Activated naive CD4-positive, alpha-beta T cell treated with Interleukin-2 at 50 U/mL for 16 hours (primary cell): ENCODE data around the gene E2F7.

ENCODE experiments used
- DNase-seq: peaks from one replicate; pipeline ENCODE4 v3.0.0-alpha.2; 2020

The E2F7 gene

DNA sequence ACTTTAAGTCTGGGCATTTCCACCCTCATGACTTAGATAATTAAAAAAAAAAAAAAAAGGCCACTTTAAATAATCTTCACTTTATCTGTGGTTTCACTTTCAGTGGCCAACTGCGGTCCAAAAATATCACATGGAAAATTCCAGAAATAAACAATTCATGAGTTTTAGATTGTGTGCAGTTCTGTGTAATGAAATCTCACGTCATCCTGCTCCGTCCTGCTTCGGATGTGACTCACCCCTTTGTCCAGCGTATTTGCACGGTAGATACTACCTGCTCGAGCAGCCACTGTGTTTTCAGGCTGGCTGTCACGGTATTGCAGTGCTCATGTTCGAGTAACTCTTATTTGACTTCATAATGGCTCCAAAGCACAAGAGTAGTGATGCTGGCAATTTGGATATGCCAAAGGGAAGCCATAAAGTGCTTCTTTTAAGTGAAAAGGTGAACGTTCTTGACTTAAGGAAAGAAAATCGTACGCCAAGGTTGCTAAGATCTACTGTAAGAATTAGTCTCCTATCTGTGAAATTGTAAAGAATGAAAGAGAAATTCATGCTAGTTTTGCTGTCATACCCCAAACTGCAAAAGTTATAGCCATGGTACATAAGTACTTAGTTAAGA is 2.4 kb downstream of the E2F7 start:
- DNase-seq = no peak

DNA sequence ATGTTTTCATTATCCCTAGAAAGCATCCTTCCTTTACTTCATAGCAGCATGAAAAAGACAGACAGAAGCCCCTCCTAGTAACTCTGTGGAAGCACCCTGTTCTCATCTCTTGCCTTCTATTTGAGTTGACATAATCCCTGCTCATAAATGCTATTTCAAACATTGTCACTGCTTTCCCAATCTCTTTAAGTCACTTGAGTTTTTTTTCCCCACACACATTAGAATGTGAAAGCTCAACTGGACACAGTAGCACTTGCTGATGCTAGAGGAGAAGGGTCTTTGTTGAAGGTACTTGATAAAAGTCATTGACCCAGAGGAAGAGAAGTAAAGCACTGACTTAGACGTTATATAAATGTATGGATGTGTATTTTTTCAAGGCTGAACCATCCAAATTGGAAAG is 3.0 kb downstream of the E2F7 start:
- DNase-seq = no peak

DNA sequence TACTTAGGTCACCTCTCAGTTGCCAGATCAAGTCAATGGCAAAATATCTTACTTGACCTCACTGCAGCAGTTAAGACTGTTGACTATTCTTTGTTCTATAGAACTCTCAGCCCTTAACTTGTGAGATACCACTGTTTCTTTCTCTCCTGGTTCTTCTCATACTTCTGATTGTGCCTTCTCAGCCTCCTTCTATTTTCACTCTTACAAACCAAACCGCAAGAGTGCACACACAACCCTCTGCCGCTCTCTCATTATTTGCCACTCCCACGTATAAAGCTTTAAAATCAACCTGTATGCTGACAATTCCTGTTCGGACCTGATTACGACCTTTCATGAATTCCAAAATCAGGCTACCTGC is 4.5 kb downstream of the E2F7 start:
- no peak for DNase-seq

DNA sequence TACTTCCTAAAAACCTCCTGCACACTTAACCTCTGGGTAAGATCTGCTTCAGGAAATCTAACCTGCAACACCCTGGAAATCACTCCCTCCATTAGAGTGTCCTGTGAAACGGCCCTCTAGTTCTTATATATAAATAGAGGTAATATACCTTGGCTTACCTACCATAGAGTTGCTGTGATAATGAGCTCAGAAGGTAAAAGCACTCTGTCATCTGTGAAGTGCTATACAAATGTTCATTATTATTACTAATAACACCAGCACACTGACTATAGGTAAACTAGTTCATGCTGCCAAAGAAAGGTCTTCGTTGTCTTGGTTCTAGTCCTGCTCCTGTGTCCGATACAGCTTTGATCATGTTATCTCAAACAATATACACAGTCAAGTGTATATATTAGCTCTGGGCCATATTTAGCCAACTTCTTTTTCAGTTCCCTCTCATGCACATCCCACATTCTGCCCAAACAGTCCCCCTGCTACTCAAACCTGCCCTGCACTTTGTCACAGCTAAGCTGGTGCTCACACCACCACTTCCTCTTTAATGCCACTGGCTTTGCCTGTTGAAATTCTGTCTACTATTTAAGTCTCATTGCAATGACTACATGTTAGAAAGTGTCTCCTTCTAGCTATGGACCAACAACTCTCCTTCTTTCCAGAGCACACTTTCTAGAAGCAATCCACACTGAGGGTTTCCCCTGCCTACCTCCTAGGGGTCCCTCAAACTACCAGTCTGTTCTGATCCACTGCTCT is 5.1 kb downstream of the E2F7 start:
- no peak for DNase-seq

DNA sequence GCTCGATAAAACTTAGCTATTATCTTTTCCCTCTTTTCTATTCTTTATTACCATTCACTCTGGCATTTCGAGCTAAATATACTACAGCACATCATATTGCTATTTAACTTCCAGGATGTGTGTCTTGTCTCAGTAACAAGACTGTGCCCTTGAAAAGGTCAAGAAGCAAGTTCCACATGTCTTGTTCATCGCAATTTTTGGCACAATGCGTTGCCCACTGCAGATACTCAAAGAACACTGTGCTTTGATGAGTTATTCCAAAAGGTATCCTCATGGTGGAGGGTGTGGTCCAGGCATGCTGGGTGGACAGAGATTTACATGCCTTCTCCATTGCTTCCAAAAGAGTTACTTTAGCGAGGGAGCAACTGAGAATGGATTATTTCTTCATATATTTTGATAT is 6.6 kb downstream of the E2F7 start:
- no peak for DNase-seq

DNA sequence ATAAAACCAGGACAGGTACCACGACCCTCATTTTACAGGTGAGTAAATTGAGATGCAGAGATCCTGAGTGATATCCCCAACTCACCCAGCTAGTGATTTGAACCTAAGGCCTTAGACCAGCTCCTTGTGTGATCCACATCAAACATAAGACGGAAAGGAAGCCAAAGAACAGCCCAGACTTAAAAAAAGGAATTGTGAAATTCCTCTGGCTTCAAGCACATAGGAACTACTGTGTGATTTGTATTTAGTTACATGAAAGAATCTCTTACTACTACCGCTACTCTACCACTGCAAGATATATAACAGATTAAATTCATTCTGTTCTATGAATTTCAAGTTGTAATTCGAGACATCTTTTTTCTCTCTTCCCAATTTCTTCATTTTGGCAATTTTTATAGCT is 10.5 kb downstream of the E2F7 start:
- DNase-seq = no peak

DNA sequence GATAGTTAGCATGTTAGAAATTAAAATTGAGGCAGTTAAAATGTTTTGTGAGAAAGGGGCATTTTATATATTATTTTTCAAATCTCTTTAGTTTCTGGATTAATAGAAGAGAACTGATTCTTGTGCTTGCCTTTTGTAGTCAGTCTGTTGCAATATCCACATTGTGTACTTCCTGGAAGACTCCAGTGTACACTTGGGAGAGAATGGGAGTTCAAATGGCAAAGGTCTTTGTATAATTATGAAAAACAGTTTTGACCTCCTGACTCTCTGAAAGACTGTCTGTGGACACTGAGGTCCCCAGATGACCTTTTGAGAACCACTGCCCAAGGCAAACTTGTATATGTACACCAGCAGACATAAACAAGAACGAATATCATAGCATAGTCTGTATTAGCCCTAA is 12.1 kb downstream of the E2F7 start:
- DNase-seq = no peak

DNA sequence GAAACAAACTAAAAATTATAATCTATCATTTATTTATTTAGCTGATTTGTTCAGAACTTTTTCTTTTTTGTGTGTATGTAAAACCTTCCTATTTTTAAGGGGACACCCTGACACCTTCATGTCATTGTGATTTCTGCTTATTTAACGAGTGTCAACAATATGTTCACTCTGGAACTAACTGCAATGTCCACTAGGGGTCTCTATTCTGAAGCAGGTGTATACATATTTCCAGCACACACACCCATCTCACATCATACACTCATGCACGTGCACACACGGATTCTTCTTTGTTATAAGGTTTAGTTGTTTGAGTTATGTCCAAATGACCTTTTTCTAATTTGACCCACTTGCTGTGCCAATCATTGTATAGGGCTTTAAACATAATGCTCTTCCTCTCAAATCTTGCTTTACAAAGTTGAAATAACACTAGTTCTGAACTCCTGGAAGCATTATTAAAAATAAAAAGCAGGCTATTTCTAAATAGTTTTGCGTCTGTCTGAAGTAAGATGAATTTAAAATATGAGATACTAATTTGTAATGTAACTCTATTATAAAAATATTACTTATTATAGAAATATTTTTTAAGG is 15.5 kb downstream of the E2F7 start:
- DNase-seq = no peak

DNA sequence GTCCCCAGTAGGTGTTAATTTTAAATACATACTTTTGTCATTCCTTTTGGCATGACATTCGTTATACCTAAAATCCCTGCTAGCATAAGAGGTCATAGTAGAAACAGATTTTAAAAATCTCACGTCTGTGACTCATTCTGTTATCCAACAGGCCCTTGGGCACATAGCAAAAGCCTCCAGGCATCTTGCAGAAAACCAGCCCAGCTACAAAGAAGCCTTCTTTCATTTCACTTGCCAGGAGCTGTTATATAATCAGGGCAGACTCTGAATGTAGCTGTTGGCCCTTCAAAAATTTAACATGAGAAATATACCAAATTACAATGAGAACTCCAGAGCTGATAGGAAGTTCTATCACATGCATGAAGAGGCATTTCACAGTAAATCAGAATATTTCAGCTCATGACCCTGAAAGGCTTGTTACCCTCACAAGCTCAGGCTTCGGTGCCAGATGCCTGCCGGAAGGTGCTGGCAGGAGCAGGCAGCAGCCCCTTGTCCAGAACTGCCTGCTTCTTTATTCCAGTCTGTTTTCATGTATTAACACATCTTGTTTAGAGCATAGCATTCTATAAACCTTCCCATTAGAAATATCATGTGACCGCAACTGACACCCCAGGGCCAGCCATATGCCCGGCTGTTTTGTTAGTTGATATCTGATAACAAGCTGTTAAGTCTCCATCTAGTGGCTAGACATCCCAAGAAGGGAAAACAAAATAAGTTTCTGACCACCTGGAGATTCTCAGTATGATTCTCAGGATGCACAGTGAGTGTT is 17.8 kb downstream of the E2F7 start:
- DNase-seq = no peak

DNA sequence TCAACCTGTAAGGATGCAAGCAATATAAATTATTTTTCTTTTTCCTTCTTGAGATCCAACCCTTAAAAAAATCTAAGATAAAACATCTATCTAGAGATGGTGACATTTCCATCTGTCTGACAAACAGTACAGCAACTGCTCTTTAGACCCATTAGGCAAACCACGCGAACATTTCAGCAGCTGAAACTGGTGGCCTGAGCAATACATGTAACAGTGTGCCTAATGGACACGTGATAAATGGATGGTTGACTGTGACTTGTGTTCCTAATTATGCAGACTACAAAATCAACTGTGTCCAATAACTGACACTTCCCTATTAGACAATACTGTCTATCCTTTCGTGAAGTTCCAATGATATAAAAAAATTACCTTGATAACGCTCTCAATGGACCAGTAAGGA is 18.9 kb downstream of the E2F7 start:
- no peak for DNase-seq

DNA sequence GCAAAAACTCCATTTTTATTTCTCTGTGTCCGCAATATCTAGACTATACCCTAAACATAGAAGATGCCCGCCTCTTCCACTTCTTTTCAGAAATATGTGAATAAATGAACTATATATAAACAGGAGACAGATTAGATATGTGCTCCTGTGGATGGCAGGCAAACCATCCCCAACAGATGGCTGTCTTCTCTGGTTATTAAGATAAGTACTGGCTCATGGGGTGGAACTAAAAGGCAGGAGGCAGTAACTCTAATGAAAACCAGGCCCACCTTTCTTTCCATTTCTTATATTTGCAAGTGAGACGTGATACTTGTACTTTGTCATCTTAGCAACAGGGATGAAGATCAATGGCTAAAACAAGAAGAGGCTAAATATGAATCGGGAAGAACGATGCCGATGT is 20.2 kb downstream of the E2F7 start:
- DNase-seq = no peak

DNA sequence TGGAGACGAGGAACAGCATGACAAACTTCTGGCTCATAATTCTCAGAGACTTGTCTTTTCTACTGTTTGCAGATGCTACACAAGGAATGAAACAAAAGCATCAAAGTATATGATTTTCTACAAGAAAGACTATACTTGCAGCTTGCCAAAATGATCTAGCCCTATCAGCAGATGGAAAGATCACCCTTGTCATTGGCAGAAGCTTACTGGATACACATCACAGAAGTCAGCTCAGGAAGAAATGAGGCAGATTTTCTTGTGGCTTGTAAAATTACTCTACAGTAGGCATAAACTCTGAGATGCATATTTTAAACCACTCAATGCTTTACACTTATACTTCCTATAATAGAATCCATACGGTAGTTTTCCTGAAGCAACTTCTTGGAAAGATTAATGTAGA is 20.6 kb downstream of the E2F7 start:
- no peak for DNase-seq

DNA sequence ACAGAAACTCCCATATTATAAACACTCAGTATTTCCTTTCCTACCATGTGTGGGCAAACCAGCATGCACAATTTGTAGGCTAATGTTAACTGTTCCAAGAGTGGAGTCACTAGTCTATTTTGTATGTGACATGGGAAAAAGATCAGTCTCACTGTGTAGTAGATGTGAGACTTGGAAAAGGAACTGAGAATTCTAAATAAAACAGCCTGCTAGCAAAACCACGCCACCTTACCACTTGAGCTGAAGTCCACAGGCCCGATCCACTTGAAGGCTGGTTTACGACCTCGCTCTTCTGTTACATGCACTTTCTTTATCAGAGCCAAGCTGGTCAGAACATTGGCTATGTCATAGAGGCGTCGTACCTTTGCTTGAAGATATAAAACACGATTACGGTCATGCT is 22.5 kb downstream of the E2F7 start:
- no peak for DNase-seq

DNA sequence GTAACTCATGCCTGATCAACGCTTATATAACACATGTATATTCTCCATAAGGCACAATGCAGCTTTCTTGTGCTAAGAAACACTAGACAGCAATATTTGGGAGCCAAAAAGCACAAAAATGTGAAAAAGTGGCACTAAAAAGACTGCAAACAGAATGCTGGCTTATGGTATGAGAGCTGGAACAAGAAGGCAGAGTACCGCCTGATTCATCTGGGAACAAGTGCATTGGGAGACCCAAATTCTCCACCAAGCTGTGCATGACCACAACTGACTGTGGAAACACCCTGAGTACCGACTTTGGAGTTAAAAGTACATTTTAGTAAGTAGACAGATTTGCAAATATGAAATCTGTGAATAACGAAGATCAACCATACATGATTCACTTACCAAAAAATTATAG is 25.1 kb downstream of the E2F7 start:
- no peak for DNase-seq

DNA sequence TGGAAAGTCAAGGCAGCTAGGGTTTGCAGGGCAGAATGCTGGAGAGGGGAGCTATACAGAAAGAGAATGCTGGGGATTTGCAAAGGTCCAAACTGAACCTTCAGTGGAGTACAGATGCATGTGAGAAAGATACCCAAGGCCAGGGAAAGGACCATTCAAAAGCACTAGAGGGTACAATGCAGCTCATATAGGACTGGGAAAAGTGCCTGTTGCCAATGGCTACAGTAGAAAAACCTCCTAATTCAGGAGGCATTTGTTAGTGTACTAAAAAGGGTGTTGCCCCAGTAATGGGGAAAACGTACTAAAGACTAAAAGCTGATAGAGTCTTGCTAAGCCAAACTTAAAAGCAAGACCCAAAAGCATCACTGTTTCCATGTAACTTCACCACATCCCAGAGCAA is 30.1 kb downstream of the E2F7 start:
- no peak for DNase-seq

DNA sequence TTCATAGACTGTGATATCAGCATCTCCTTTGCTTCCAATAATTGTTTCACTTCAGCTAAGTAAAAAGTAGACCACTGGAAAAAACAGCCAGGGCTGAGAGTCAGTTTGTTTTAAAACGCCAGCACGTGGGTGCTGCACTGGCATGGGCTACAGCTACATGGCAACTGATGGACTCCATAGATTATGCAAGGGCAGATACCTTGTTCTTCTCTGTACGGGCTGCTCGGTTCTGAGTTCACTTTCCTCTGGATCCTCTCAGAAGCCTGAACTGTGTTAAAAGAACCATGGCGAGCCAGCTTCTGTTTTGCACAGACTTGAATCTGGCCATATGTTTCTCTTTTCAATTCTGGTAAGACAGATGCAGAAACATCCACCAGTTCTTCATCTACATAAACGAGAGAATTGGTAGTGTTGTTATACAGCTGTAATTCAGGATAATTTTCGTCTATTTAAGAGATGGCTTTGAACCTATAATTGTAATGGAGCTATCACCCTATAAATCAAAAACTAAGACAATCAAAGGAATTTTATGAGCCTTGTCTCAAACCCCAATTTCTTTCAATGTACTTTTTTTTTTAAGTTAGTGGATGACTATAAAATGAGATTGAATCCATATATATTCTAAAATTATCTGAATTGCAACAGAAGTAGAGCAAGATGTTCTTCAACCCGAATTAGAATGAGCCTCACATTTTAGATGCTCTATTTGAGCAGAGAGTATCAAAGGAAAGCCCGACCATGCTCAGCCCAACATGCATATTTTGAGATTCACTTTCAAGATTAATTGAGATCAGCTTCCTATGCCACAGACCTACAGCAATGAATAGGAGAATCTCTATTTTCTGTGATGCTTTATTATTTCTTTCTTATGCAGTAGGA is 31.5 kb downstream of the E2F7 start:
- no peak for DNase-seq

DNA sequence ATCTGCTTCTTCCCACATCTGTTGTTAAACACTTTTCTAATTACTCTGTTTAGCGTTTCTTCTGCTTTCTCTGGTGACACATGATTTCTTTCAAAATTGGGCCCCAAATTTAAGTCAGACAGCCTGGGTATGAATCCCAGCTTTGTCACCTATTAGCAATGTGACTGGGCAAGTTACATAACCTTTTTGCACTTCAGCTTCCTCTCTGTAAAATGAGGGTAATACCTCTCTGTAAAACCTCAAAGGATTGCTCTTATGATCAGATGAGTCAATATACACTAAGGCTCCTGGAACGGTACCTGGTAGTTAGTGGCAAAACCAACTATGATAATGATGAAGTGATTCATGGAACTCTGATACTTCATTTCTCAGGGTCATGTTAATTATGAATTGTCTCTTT is 33.0 kb downstream of the E2F7 start:
- no peak for DNase-seq

DNA sequence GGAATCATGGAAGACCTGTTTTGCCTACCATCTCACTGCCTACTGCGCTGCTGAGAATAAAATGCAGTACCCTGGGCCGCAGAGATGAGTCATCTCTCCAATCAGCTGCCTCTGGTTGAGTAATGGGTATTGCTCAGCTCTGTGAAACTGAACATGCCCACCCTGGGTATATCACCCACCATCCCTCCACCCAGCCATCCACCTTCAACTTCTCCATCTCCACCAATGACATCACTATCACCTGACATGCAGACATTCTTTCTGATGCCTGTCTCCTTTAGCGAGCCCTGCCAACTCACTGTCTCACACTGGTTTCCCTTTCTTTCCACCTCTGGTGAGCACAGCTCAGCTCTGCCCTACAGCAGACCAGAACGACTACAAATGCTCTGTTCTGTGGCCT is 33.6 kb downstream of the E2F7 start:
- peak; percentile 4 for DNase-seq

DNA sequence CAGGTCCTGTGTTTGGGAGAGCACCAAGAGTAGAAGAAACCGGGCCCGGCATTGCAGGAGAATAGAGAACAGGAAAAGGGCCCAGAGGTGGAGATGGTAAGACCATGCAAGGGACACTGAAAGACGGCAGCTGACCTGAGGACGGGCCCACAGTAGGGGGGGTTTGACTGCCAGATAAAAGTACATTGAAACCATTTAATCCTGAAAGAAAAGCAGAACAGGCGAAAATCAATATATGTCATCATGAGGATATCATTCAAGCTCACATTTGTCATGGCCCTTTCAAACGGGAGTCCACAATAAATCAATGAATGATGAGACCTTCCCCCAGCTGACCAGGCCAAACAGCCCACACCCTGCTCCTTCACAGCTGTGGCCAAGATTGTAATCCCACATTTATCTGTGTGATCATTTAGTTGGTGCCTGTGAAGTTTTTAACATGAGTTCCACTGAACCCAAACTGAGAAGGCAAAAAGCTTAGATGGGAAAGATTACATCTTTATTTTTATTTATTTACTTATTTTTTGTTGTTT is 39.5 kb downstream of the E2F7 start:
- no peak for DNase-seq

DNA sequence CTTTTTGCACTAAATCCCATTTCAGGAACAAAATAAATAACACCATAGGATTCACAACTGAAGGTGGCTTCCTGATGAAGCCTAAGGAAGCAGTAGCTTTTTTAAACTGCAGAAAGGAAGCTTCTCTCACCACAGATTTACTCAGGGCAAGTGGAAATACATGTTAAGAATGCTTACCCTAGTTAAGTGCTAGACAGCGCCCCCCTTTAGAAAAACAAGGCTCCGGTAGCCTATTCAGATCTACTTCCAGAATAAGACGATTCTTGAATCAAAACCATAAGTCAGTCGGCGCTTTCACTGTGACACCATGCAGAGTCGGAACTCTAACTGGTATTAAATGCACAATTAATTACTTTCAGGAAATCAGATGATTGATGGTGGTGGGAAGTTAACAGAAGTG is 41.9 kb downstream of the E2F7 start:
- DNase-seq = no peak

DNA sequence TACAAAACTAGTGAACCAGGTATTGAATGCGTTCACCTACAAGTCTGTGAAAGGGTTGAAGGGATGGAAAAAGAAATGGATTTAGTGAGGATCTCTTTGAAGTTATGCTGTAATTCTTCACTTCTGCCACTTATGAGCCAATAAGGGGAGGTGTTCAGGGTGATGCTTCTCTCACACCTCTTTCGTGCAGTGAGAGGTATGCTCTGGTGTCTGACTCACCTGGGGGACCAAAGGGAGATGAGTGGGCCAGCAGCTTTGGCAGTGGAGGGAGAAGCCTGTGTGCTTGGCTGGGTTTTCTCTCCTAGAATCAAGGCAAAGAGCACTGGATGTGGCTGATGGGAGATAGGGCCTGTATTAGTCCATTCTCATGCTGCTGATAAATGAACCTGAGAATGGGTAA is 45.4 kb downstream of the E2F7 start:
- DNase-seq = no peak

DNA sequence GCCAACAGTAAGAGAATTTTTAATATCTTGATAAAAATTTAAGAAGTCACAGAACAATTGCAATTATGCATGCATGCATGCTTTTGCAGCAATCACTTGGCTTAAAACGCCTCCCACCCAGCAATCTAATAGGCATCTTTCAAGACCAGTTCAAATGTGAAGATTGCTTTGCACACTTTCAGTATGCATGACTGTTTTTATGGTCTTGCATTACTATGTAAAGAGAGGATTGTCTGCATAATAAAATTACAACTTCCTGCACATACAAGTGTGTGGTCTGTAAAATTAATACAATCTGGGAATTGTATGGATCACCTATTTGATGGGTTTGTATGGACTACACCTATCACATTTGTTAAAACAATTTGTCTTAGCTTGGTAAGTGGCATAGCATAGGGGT is 48.8 kb downstream of the E2F7 start:
- no peak for DNase-seq

DNA sequence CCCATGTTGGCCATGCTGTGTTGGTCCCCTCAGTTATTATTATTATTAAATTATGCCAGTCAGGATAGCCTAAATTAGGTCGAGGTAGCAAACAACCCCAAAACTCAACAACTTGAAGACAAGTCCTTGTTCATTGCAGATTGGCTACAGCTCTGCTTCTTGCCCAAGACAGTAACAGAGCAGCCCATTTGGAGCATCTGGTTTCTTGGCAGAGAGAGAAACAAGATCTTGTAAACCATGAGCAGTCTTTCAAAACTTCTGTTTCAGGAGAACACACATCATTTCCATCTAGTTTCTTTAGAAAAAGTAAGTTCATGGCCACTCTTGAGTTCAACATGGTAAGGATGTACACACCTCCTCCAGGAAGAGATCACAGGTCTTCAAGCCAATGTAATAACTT is 52.3 kb downstream of the E2F7 start:
- DNase-seq = no peak
